Ectodermal cell (in vitro differentiated cells): ENCODE data around the gene RRP12.

Experiments
- H3K27ac ChIP-seq: 2 replicates; pipeline ENCODE4 v1.7.0; 2013; ENCODE audit warnings: mild to moderate bottlenecking, low read depth, low read length; ENCODE audit not compliant: insufficient read depth, poor library complexity, severe bottlenecking
- H3K27me3 ChIP-seq: 2 replicates; pipeline ENCODE4 v1.7.0; 2013; ENCODE audit warnings: mild to moderate bottlenecking, low read length; ENCODE audit not compliant: insufficient read depth, control insufficient read depth, poor library complexity, severe bottlenecking
- H3K36me3 ChIP-seq: one replicate; pipeline ENCODE4 v1.7.0; 2013; ENCODE audit warnings: low read length; ENCODE audit not compliant: control insufficient read depth, insufficient read depth
- H3K4me1 ChIP-seq: one replicate; pipeline ENCODE4 v1.7.0; 2013; ENCODE audit warnings: low read length; ENCODE audit not compliant: control insufficient read depth, insufficient read depth
- H3K4me3 ChIP-seq: 2 replicates; pipeline ENCODE4 v1.7.0; 2013; ENCODE audit warnings: low read depth, low read length, control low read depth; ENCODE audit not compliant: insufficient read depth
- H3K9me3 ChIP-seq: 2 replicates; pipeline ENCODE4 v1.7.0; 2013; ENCODE audit warnings: mild to moderate bottlenecking, low read length, moderate library complexity; ENCODE audit not compliant: control insufficient read depth
- WGBS, 2 experiments: methylation state at CpG; one replicate each; pipeline ENCODE4 v1.1.7; 2013; ENCODE audit warnings: missing lambda C conversion rate in 2 of 2; 5-methylcytosine and 5-hydroxymethylcytosine counted together

Gene RRP12

DNA sequence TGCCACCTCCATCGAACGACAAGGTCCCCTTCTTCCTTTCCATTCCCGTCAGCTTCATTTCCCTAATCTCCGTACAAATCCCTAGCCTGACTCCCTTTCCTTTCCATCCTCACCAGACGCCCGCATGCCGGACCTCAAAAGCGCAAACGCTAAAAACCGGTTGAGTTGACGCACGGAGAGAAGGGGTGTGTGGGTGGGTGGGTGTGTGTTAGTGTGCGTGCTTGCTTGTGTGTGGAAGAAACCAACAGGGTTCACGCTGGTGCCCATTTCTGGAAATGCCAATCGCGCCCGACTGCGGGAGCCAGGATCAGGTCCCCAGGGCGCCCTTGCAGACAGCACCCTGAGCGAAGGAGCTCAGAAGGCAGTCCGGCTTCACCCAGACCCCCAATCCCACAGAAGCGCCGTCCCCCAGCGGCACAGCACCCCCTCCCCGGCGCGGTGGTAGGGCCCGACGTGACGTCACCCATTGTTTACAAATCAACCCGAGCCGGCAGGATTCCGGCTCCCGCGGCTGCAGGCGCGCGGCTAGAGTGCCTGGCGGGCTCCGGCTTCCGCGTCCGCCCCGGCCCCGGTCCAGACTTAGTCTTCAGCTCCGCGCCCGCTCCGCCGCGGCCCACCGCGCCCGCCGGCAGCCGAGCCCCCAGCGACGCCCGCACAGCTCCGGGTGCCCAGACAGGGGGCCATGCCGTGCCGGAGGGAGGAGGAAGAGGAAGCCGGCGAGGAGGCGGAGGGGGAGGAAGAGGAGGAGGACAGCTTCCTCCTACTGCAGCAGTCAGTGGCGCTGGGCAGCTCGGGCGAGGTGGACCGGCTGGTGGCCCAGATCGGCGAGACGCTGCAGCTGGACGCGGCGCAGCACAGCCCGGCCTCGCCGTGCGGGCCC, 82.1 kb downstream of the RRP12 start, which contains the start of gene FRAT1:
FRAT1 (plus strand) TSS at position 500 of the 880 bp plus-strand sequence; CDS start at position 683, 183 bp downstream.
- 0% methylated on average over 79 of the region's 79 CpGs for WGBS, 2 experiments
- Histone ChIP-seq H3K27ac (peak within 1 kb of the TSS; percentile 99), H3K9me3 (no peaks in the 10 kb centered on the region), H3K4me3 (peak within 1 kb of the TSS; percentile 75), H3K27me3 (peaks cover 44% of the 10 kb centered on the region), H3K36me3 (no peaks in the 10 kb centered on the region), H3K4me1 (peaks cover 12% of the 10 kb centered on the region)

DNA sequence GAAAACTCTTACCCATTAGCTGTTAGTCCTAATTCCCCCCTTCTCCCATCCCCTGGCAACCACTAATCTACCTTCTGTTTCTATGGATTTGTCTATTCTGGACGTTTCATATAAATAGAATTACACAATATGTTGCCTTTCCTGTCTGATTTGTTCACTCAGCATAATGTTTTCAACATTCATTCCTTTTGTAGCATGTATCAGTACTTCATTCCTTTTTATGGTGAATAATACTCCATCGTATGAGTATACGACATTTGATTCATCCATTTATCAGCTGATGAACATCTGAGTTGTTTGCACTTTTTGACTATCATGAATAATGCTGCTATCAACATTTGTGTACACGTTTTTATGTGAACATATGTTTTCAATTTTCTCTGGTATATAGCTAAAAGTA, 86.5 kb downstream of the RRP12 start:
- H3K36me3 ChIP-seq, result no peaks in the 10 kb centered on the region
- no peaks in the 10 kb centered on the region for H3K9me3 ChIP-seq
- H3K27me3 ChIP-seq, result peaks cover 10% of the 10 kb centered on the region
- no peaks in the 10 kb centered on the region for H3K4me1 ChIP-seq
- H3K4me3 ChIP-seq, result no peak overlapping the region
- no peak overlapping the region for H3K27ac ChIP-seq
- WGBS, 2 experiments, result 80 to 88% methylated on average over 3 to 4 of the region's 4 CpGs

DNA sequence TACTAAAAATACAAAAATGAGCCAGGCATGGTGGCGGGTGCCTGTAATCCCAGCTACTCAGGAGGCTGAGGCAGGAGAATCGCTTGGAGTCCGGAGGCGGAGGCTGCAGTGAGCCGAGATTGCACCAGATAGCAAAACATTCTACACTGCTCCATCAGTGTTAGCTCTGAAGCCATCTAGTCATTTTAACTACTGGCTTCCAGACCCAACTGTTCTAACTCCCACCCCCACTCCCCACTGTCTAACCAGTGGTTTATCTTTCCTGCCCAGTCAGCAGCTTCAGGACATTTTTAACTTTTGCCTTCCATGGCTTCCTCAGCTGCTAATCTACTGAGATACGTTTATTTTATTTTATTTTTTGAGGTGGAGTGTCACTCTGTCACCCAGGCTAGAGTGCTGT, 88.2 kb downstream of the RRP12 start:
- no peak overlapping the region for H3K4me3 ChIP-seq
- H3K4me1 ChIP-seq, result no peaks in the 10 kb centered on the region
- H3K9me3 ChIP-seq, result no peaks in the 10 kb centered on the region
- 94 to 96% methylated on average over 6 of the region's 6 CpGs for WGBS, 2 experiments
- peaks cover 8% of the 10 kb centered on the region for H3K27me3 ChIP-seq
- H3K27ac ChIP-seq, result no peak overlapping the region
- no peaks in the 10 kb centered on the region for H3K36me3 ChIP-seq

- Histone ChIP-seq H3K27me3 (no peaks in the 10 kb centered on the region), H3K36me3 (no peaks in the 10 kb centered on the region), H3K9me3 (no peaks in the 10 kb centered on the region), H3K27ac (no peak overlapping the region), H3K4me3 (no peak overlapping the region), H3K4me1 (no peaks in the 10 kb centered on the region)
- 93 to 97% methylated on average over 4 of the region's 4 CpGs for WGBS, 2 experiments
Observed at GRCh38 chr10:97311111-97311626, 90.0 kb downstream of the RRP12 start.

DNA sequence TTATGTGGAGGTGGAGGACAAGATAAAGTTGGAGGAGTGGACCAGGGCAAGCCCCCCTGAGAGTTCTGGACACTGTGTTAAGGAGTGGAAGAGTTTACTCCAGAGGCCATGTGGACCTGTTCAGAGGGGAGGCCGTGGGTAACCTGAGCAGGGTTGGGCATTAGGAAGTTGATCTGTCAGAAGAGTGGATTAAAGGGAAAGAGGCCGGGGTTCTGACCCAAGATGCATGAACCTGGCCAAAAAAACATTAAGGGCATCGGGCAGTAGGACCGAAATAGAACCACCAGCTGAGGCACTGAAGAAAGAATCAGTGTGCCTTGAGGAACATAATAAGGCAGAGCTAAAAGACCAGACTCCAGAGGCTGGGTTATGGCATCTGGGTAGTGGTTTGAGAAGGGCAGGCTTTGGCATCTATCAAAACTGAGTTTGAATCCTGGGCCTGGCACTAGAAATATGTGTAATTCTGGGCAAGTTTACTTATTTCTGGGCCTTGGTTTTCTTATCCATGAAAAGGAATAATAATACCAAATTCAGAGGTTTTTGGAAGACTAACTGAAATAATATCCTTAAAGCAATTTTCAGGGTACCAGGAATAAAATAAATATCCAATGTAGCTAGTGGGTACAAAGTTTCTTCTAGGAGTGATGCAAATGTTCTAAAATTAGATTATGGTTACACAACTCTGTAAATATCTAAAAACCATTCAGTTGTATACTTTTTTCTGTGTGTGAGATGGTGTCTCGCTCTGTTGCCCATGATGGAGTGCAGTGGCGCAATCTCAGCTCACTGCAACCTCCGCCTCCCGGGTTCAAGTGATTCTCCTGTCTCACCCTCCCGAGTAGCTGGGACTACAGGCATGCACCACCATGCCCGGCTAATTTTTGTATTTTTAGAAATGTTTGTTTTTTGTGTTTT, 93.0 kb downstream of the RRP12 start:
- H3K4me3 ChIP-seq, result no peak overlapping the region
- 83 to 86% methylated on average over 10 of the region's 10 CpGs for WGBS, 2 experiments
- no peaks in the 10 kb centered on the region for H3K27me3 ChIP-seq
- H3K9me3 ChIP-seq, result no peaks in the 10 kb centered on the region
- H3K36me3 ChIP-seq, result no peaks in the 10 kb centered on the region
- H3K4me1 ChIP-seq, result no peaks in the 10 kb centered on the region
- H3K27ac ChIP-seq, result no peak overlapping the region

- no peak overlapping the region for H3K4me3 ChIP-seq
- 97 to 100% methylated on average over 1 of the region's 1 CpG for WGBS, 2 experiments
- no peaks in the 10 kb centered on the region for H3K9me3 ChIP-seq
- H3K4me1 ChIP-seq, result no peaks in the 10 kb centered on the region
- H3K36me3 ChIP-seq, result no peaks in the 10 kb centered on the region
- H3K27ac ChIP-seq, result no peak overlapping the region
- H3K27me3 ChIP-seq, result no peaks in the 10 kb centered on the region
Observed at GRCh38 chr10:97307441-97307840, 93.7 kb downstream of the RRP12 start.
